NCI-H146 (cell line): ENCODE data around the gene PISD.

Experiments
- DNase-seq: peaks from one replicate; lab custom pipeline; 2025; lab: John Stamatoyannopoulos, UW

PISD gene

GRCh38 chr22:31572939-31573338 lies 89.1 kb downstream of the PISD start:
- DNase-seq, result no peak

- DNase-seq, result no peak
These were observed 92.9 kb downstream of the PISD start for GRCh38 chr22:31569126-31569525.
